Osteoblast (primary cell): ENCODE data around the gene CCM2. TPM values are rescaled to one million over a fixed set of nuclear protein-coding genes. Genes with fewer than 3 reads are reported as not detected.

Source experiments
- DNase-seq: peaks from one replicate; pipeline ENCODE4 v3.0.0; 2011; ENCODE audit warnings: low spot score, mixed read lengths; ENCODE audit not compliant: insufficient read length; ENCODE audit errors: missing footprints
- H2AFZ ChIP-seq: 2 replicates; pipeline ENCODE4 v1.6.0; 2011; ENCODE audit warnings: mild to moderate bottlenecking, low read length
- H3K27ac ChIP-seq: 2 replicates; pipeline ENCODE4 v1.5.1; 2011; ENCODE audit warnings: mild to moderate bottlenecking, low read depth, low read length, moderate library complexity
- H3K27me3 ChIP-seq: 2 replicates; pipeline ENCODE4 v1.6.0; 2012; ENCODE audit warnings: mild to moderate bottlenecking, control low read depth, inconsistent platforms, low read length, moderate library complexity; ENCODE audit not compliant: insufficient read depth
- H3K36me3 ChIP-seq: 2 replicates; pipeline ENCODE4 v1.5.1; 2011; ENCODE audit warnings: mild to moderate bottlenecking, low read length, control low read depth, moderate library complexity; ENCODE audit not compliant: insufficient read depth
- H3K4me1 ChIP-seq: 2 replicates; pipeline ENCODE4 v1.5.1; 2011; ENCODE audit warnings: mild to moderate bottlenecking, low read length, control low read depth, moderate library complexity; ENCODE audit not compliant: insufficient read depth
- H3K4me2 ChIP-seq: 2 replicates; pipeline ENCODE4 v1.6.0; 2011; ENCODE audit warnings: mild to moderate bottlenecking, low read length; ENCODE audit not compliant: insufficient read depth
- H3K4me3 ChIP-seq: fragments of 200-600 bp; sonication (generic); 3 replicates; pipeline ENCODE4 v1.5.1; 2012; ENCODE audit warnings: mild to moderate bottlenecking, low read length, inconsistent platforms; ENCODE audit not compliant: insufficient read depth
- H3K79me2 ChIP-seq: 2 replicates; pipeline ENCODE4 v1.6.0; 2012; ENCODE audit warnings: mild to moderate bottlenecking, low read length, control low read depth, inconsistent platforms; ENCODE audit not compliant: insufficient read depth
- H3K9me3 ChIP-seq: 2 replicates; pipeline ENCODE4 v1.5.1; 2011; ENCODE audit warnings: low read depth, low read length, control low read depth
- H4K20me1 ChIP-seq: 2 replicates; pipeline ENCODE4 v1.6.0; 2012; ENCODE audit warnings: mild to moderate bottlenecking, low read length, control low read depth; ENCODE audit not compliant: insufficient read depth
- CTCF ChIP-seq: IDR thresholded peaks from 2 replicates; pipeline ENCODE4 v1.5.1; 2011; ENCODE audit warnings: mild to moderate bottlenecking, low read depth, low read length, moderate library complexity; ENCODE audit errors: extremely low read depth
- total RNA-seq: library from RNA; depleted of rRNA; stranded (reverse); fragments of >200 nt; gene quantifications from 2 replicates; pipeline ENCODE4 v1.2.3, GENCODE V29; 2012

CCM2 gene
- total RNA-seq, 1 donor: 42.3 TPM

GRCh38 chr7:45044338-45044737 lies 44.3 kb downstream of the CCM2 start:
- Histone ChIP-seq H3K79me2 (peaks cover 5% of the 10 kb centered on the region), H3K27me3 (no peaks in the 10 kb centered on the region), H4K20me1 (peaks cover 8% of the 10 kb centered on the region), H3K4me2 (no peak overlapping the region), H3K4me1 (no peaks in the 10 kb centered on the region), H3K9me3 (no peaks in the 10 kb centered on the region), H2AFZ (no peak overlapping the region), H3K4me3 (no peak overlapping the region), H3K36me3 (peaks cover 19% of the 10 kb centered on the region), H3K27ac (no peak overlapping the region)
- DNase-seq: no peak
- TF ChIP-seq CTCF: no peak

GRCh38 chr7:45048748-45049147 lies 48.7 kb downstream of the CCM2 start:
- DNase-seq: no peak
- TF ChIP-seq CTCF: no peak
- no peaks in the 10 kb centered on the region for H3K27me3 ChIP-seq
- H2AFZ ChIP-seq: no peak overlapping the region
- H3K4me2 ChIP-seq: no peak overlapping the region
- H3K27ac ChIP-seq: no peak overlapping the region
- peaks cover 22% of the 10 kb centered on the region for H4K20me1 ChIP-seq
- H3K4me3 ChIP-seq: no peak overlapping the region
- no peaks in the 10 kb centered on the region for H3K9me3 ChIP-seq
- H3K4me1 ChIP-seq: no peaks in the 10 kb centered on the region
- peaks cover 14% of the 10 kb centered on the region for H3K79me2 ChIP-seq
- peaks cover 22% of the 10 kb centered on the region for H3K36me3 ChIP-seq

DNA sequence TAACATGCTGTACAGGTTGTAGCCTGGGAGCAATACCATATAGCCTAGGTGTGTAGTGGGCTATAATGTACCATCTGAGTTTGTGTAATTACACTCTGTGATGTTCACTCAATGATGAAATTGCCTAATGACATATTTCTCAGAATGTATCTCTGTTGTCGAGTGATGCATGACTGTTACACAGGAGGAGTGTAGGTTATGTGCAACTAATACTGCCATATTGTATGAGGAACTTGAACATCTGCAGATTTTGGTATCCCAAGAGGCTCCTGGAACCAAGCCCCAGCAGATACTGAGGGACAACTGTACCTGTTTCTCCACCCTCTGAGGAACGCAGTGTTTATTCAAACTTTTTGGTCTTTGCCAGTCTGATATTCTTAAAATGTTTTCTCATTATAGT lies 50.2 kb downstream of the CCM2 start:
- Histone ChIP-seq H3K27me3 (no peaks in the 10 kb centered on the region), H3K4me1 (peaks cover 7% of the 10 kb centered on the region), H3K4me2 (no peak overlapping the region), H3K79me2 (peaks cover 24% of the 10 kb centered on the region), H3K4me3 (no peak overlapping the region), H3K27ac (no peak overlapping the region), H2AFZ (no peak overlapping the region), H4K20me1 (peaks cover 23% of the 10 kb centered on the region), H3K36me3 (peaks cover 22% of the 10 kb centered on the region), H3K9me3 (no peaks in the 10 kb centered on the region)
- DNase-seq: no peak
- TF ChIP-seq CTCF: no peak

- no peak for DNase-seq
- no peak overlapping the region for H3K4me2 ChIP-seq
- no peaks in the 10 kb centered on the region for H3K27me3 ChIP-seq
- H2AFZ ChIP-seq: no peak overlapping the region
- peaks cover 7% of the 10 kb centered on the region for H3K4me1 ChIP-seq
- TF ChIP-seq CTCF: no peak
- H3K9me3 ChIP-seq: no peaks in the 10 kb centered on the region
- H3K79me2 ChIP-seq: peaks cover 36% of the 10 kb centered on the region
- peaks cover 21% of the 10 kb centered on the region for H3K36me3 ChIP-seq
- H3K4me3 ChIP-seq: no peak overlapping the region
- no peak overlapping the region for H3K27ac ChIP-seq
- peaks cover 26% of the 10 kb centered on the region for H4K20me1 ChIP-seq
These were observed 52.0 kb downstream of the CCM2 start for GRCh38 chr7:45052011-45052410.
